RCC 7860 (cell line): ENCODE results near the gene TRIM33.
"Not testable (repeated sequence)": the region's sequence is repeated elsewhere in the genome, so short reads cannot be mapped to it uniquely, and the experiment has no call there.

Source experiments
- DNase-seq: peaks from one replicate; pipeline ENCODE4 v3.0.0-alpha.2; 2015; ENCODE audit warnings: low spot score
- FAIRE-seq: peaks from 2 replicates; lab custom pipeline; 2012; peaks lifted over from hg19 to GRCh38; lab: Jason Lieb, UNC

The TRIM33 gene

DNA sequence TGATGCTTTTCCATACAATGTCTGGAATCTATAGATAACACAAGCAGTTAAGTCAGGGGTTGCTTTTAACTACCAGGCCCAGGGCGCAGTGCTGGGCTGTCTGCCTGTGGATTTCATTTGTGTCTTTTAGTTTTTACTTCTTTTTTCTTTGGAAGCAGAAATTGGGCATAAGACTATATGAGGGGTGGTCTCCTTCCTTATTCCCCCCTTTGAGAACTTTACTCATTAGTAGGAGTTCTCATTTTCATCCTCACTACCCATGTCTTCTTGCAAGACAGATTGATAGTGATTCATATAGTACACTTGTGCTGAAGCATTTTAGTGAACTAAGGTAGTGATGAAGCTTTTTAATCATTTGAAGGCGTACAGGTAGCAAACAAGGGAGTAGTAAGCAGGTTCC lies 147.8 kb downstream of the TRIM33 start:
- DNase-seq, FAIRE-seq: not testable (repeated sequence)

DNA sequence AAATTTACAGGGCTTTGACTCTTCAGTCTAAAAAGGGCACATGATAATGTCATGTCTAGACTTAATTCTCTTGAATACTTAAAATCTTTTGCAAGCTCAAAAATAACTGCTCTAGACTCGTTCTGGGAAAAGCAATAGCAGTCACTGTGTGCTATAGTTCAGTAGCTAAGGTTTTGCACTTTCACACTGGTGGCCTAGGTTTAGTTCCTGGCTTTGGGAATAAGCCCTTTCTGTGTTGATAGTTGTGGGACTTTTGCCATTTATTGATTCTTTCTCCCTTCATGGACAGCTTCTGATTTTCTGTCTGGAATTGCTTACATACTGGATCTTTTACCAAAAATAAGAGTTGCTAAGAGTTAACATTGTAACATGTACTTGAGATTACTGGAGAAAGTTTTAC lies 151.2 kb downstream of the TRIM33 start:
- no peak for DNase-seq
- no peak for FAIRE-seq

DNA sequence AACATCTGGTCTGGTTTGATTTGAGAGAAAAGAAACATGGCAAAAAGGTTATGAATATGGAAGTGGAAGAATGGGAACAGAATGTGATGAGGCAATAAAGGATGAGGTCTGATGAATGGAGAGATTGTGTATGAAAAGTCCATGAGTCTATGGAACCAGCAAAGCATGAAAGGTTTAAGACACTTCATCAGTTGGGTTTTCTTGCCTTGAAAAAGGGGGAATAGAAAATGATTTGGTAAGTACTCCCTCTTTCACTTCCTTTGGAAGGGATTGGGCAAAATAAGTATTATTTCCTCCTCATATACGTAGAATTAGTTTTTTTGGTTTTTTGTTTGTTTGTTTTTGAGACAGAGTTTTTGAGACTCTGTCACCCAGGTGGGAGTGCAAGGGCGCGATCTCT lies 155.8 kb downstream of the TRIM33 start:
- FAIRE-seq (no peak), DNase-seq (no peak)

DNA sequence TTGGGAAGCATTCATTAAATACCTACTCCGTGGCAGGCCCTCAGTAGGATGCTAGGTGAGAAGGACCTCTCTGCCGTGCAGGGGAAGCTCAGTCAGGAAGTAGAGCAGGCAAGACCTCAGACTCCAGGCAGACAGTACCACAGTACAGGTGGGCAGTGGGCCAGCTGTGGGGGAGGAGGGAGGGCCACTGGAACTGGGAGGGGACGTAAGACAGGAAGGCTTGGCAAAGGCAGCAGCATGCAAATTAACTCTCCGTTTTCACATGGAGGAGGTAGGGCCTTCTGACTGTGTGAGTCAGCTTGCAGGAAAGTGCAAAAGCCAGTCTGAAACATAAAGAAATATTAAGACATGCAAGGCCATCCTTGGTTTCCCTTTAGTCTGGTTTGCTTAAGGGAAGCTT lies 157.7 kb downstream of the TRIM33 start:
- DNase-seq (no peak), FAIRE-seq (no peak)

GRCh38 chr1:114352797-114353196 lies 158.2 kb downstream of the TRIM33 start:
- FAIRE-seq (no peak), DNase-seq (no peak)

DNA sequence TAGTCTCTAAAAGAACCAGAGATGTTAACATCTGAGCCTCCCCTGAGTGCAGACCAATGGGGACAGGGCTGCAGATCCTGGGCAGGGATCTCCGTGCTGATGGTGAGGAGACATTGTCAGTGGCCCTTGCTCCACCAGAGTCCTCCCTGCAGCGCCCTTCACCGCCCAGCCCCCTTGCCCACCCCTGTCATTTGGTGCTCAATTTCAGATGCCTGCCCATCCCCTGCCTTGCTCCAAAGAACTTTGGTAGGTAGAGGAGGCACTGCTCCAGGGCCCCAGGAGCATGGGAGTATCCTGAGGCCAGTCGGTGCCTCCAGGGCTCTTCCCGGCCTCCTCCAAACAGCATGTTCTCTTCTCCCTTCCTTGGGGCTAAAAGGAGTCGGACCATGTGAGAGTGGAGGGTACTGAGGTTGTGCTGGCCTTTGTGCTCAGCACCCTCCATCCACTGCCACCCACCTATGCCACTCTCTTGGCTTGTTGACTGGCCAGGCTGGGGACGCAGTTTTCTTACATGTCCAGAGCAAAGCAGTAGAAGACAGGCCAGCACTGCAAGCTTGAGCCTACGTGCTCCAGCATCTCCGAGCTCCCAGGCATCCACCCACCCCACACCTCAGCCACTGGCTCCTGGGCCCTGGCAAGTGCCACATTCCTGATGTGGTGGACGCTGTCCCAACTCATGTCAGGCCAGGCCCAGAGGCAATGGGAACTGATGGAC lies 160.1 kb downstream of the TRIM33 start:
- FAIRE-seq (no peak), DNase-seq (no peak)

GRCh38 chr1:114349891-114350605 lies 161.0 kb downstream of the TRIM33 start:
- DNase-seq: no peak
- FAIRE-seq: no peak

- no peak for DNase-seq
- no peak for FAIRE-seq
Observed at GRCh38 chr1:114347431-114348209, 163.4 kb downstream of the TRIM33 start.

GRCh38 chr1:114346480-114347029 lies 164.4 kb downstream of the TRIM33 start:
- DNase-seq (peak; percentile 73), FAIRE-seq (no peak)

- FAIRE-seq (no peak), DNase-seq (no peak)
Observed at GRCh38 chr1:114345930-114346479, 165.0 kb downstream of the TRIM33 start.

GRCh38 chr1:114344656-114345055 lies 166.3 kb downstream of the TRIM33 start:
- no peak for FAIRE-seq
- no peak for DNase-seq
